ENCODE data around the gene LCT. TPM values are rescaled to one million over a fixed set of nuclear protein-coding genes. Genes with fewer than 3 reads are reported as not detected.

LCT gene
- total RNA-seq, 1 experiment from 2014 or later: 0.19 TPM

DNA sequence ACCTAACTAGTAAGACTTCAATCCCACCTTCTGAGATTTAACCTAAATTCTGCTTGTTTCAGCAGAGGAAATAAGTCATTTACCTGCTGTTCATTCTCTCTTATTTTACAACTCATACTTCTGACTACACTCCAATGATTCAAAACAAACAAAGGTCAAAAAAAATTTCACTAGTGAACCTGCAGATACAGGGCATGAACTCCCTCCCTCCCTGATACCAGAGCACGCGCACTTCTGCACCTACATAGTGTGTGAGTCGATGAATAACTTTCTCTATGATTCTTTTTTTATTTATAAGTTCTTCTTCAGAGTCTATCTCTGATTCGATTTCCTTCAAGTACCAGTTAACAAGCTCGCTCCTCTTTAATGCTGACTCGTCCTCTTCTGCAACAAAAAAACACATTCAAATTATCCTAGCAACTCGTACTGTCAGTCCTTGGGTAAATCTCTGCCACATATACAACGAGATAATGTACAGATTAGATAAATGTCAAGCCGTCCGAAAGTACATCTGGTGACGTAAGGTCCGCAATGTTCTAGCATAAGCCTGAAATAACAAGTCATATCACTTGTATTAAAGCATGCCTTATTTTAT lies 7.4 kb upstream of the LCT start:
- H3K27me3 ChIP-seq (ENCODE audit: low read length): no peaks in the 10 kb centered on the region
- no peaks in the 10 kb centered on the region for H3K9me3 ChIP-seq (ENCODE audit: low read length)
- no peaks in the 10 kb centered on the region for H3K4me1 ChIP-seq (ENCODE audit: low read length)
- H3K9me2 ChIP-seq (replicated peaks; ENCODE audit: insufficient read depth, low read length): no peaks in the 10 kb centered on the region
- H3K36me3 ChIP-seq (ENCODE audit: insufficient read depth, low read length): peaks cover 55% of the 10 kb centered on the region
- no peak for DNase-seq
- no peaks in the 10 kb centered on the region for H4K20me1 ChIP-seq (ENCODE audit: insufficient read depth, low read depth, low read length)
- no peak overlapping the region for H3K4me2 ChIP-seq (ENCODE audit: low read depth, low read length, poor library complexity, severe bottlenecking)
- no peak overlapping the region for H2AFZ ChIP-seq (ENCODE audit: low read length)
- no peak overlapping the region for H3K4me3 ChIP-seq (ENCODE audit: low read length)
- H3K79me2 ChIP-seq (ENCODE audit: low read length): no peaks in the 10 kb centered on the region; the same call in 1 of the 2 replicates
- no peak overlapping the region for H3K9ac ChIP-seq (ENCODE audit: low read length)
- no peak overlapping the region for H3K27ac ChIP-seq (ENCODE audit: low read length)

DNA sequence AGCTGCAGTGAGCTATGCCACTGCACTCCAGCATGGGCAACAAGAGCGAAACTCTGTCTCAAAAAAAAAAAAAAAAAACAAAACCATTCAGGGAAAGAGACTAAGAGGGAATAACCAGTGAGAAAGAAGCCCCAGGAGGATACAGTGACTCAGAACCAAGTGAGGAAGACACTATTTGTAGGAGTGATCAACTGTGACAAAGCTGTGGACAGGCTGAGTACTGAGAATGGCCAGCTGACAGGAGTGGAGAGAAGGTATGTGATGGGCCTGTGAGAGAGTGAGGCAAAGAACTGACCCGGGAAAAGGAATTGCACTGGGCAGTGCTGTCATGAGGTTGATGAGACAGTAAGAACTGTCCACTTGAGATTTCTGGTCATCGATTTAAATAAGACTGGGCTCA lies 6.7 kb upstream of the LCT start:
- Histone ChIP-seq H3K27ac (ENCODE audit: low read length) (no peak overlapping the region), H3K9me3 (ENCODE audit: low read length) (no peaks in the 10 kb centered on the region), H3K36me3 (ENCODE audit: insufficient read depth, low read length) (peaks cover 51% of the 10 kb centered on the region), H2AFZ (ENCODE audit: low read length) (no peak overlapping the region), H3K4me1 (ENCODE audit: low read length) (no peaks in the 10 kb centered on the region), H3K79me2 (ENCODE audit: low read length) (no peaks in the 10 kb centered on the region; the same call in 1 of the 2 replicates), H3K4me3 (ENCODE audit: low read length) (no peak overlapping the region), H3K27me3 (ENCODE audit: low read length) (no peaks in the 10 kb centered on the region), H3K9ac (ENCODE audit: low read length) (no peak overlapping the region), H3K4me2 (ENCODE audit: low read depth, low read length, poor library complexity, severe bottlenecking) (no peak overlapping the region), H3K9me2 (replicated peaks; ENCODE audit: insufficient read depth, low read length) (no peaks in the 10 kb centered on the region), H4K20me1 (ENCODE audit: insufficient read depth, low read depth, low read length) (no peaks in the 10 kb centered on the region)
- no peak for DNase-seq

DNA sequence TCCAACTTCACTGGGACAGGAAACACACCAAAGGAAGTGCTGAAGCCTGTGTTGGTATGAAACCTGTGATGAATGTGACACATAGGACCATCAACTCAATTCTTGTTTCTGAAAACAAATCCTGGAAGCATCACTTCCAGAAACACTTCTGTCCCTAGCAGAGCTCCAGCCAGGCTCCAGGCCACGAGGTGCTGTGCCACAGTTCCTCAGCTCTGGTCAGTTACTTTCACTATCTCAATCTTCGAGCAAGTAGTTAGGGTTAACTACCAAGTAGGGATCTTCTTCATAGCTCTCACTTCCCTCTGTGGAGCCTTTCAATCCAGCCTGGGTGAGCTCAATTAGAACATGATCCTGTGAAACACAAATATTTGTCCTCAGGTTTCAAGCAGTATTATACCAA lies 3.6 kb upstream of the LCT start:
- no peak overlapping the region for H3K9ac ChIP-seq (ENCODE audit: low read length)
- no peaks in the 10 kb centered on the region for H4K20me1 ChIP-seq (ENCODE audit: insufficient read depth, low read depth, low read length)
- H3K9me3 ChIP-seq (ENCODE audit: low read length): no peaks in the 10 kb centered on the region
- no peak overlapping the region for H3K4me2 ChIP-seq (ENCODE audit: low read depth, low read length, poor library complexity, severe bottlenecking)
- no peaks in the 10 kb centered on the region for H3K79me2 ChIP-seq (ENCODE audit: low read length)
- no peaks in the 10 kb centered on the region for H3K4me1 ChIP-seq (ENCODE audit: low read length)
- DNase-seq: no peak
- H3K4me3 ChIP-seq (ENCODE audit: low read length): no peak overlapping the region
- peaks cover 35% of the 10 kb centered on the region for H3K36me3 ChIP-seq (ENCODE audit: insufficient read depth, low read length)
- H3K27ac ChIP-seq (ENCODE audit: low read length): no peak overlapping the region
- H3K9me2 ChIP-seq (replicated peaks; ENCODE audit: insufficient read depth, low read length): no peaks in the 10 kb centered on the region
- no peaks in the 10 kb centered on the region for H3K27me3 ChIP-seq (ENCODE audit: low read length)
- no peak overlapping the region for H2AFZ ChIP-seq (ENCODE audit: low read length)

DNA sequence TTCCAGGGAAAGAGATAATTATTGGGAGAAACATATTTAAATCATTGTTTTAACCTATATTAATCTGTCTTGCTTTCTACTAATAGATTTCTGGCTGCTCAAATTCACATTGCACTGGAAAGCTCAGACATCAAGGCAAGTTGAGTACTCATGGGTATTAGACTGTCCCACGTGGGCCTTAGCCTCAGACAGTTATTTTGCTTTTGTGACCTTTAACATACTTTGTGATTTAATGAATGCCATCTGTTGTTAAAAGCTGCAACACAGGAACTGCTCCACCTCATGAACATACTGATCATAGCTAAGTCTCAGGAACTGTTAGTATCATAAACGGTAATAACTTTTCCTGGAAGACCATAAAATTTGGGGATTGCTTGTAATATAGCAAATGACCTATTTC lies 2.7 kb upstream of the LCT start:
- Histone ChIP-seq H3K27ac (ENCODE audit: low read length) (no peak overlapping the region), H4K20me1 (ENCODE audit: insufficient read depth, low read depth, low read length) (no peaks in the 10 kb centered on the region), H3K9me2 (replicated peaks; ENCODE audit: insufficient read depth, low read length) (no peaks in the 10 kb centered on the region), H3K36me3 (ENCODE audit: insufficient read depth, low read length) (peaks cover 27% of the 10 kb centered on the region; the same call in 1 of the 2 replicates), H3K4me2 (ENCODE audit: low read depth, low read length, poor library complexity, severe bottlenecking) (no peak overlapping the region), H3K9ac (ENCODE audit: low read length) (no peak overlapping the region), H2AFZ (ENCODE audit: low read length) (no peak overlapping the region), H3K9me3 (ENCODE audit: low read length) (no peaks in the 10 kb centered on the region), H3K4me1 (ENCODE audit: low read length) (no peaks in the 10 kb centered on the region), H3K4me3 (ENCODE audit: low read length) (no peak overlapping the region), H3K79me2 (ENCODE audit: low read length) (no peaks in the 10 kb centered on the region), H3K27me3 (ENCODE audit: low read length) (no peaks in the 10 kb centered on the region)
- DNase-seq: no peak

DNA sequence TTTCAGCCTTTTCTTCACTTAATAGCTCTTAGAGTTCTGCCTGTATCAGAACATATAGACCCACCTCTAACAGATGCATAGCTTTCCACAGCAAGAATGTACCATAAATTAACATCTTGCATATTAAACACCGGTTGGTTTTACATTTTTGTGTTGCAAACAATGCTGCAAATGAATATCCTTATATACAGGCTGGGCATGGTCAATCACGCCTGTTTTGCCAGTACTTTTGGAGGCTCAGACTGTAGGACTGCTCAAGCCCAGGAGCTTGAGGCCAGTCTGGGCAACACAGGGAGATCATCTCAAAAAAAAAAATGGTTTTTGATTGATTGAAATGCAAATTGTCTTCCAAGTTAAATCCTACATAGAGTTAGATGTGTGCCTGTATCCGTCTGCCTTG lies 1.5 kb upstream of the LCT start:
- Histone ChIP-seq H2AFZ (ENCODE audit: low read length) (no peak overlapping the region), H4K20me1 (ENCODE audit: insufficient read depth, low read depth, low read length) (no peaks in the 10 kb centered on the region), H3K27ac (ENCODE audit: low read length) (no peak overlapping the region), H3K4me3 (ENCODE audit: low read length) (no peak overlapping the region), H3K4me2 (ENCODE audit: low read depth, low read length, poor library complexity, severe bottlenecking) (no peak overlapping the region), H3K27me3 (ENCODE audit: low read length) (no peaks in the 10 kb centered on the region), H3K9me2 (replicated peaks; ENCODE audit: insufficient read depth, low read length) (no peaks in the 10 kb centered on the region), H3K9me3 (ENCODE audit: low read length) (no peaks in the 10 kb centered on the region), H3K36me3 (ENCODE audit: insufficient read depth, low read length) (peaks cover 16% of the 10 kb centered on the region; the same call in 1 of the 2 replicates), H3K4me1 (ENCODE audit: low read length) (no peaks in the 10 kb centered on the region), H3K79me2 (ENCODE audit: low read length) (no peaks in the 10 kb centered on the region), H3K9ac (ENCODE audit: low read length) (no peak overlapping the region)
- no peak for DNase-seq

DNA sequence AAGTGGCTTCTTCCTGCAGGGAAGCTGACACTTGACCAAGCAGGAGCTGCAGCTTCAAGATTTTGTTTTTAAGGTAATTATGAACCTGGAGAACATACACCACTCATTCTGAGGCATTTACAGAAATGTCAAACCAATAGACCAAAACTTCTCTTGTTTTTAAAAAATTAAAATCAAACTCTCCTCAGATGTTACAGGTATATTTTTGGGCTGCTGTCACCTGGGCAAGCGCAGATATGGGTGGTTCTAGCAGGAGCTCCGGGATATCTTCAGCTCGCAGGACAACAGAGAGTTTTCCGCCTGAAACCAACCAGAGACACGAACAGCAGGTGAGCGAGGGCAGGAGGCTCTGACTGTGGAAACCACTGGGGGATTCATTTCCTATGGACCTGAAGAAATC lies 4.1 kb downstream of the LCT start:
- Histone ChIP-seq H3K27ac (ENCODE audit: low read length) (no peak overlapping the region), H3K27me3 (ENCODE audit: low read length) (no peaks in the 10 kb centered on the region), H3K4me2 (ENCODE audit: low read depth, low read length, poor library complexity, severe bottlenecking) (no peak overlapping the region), H3K4me3 (ENCODE audit: low read length) (no peak overlapping the region), H3K79me2 (ENCODE audit: low read length) (no peaks in the 10 kb centered on the region), H3K9me3 (ENCODE audit: low read length) (no peaks in the 10 kb centered on the region), H4K20me1 (ENCODE audit: insufficient read depth, low read depth, low read length) (no peaks in the 10 kb centered on the region), H3K9ac (ENCODE audit: low read length) (no peak overlapping the region), H2AFZ (ENCODE audit: low read length) (no peak overlapping the region), H3K9me2 (replicated peaks; ENCODE audit: insufficient read depth, low read length) (no peaks in the 10 kb centered on the region), H3K36me3 (ENCODE audit: insufficient read depth, low read length) (no peaks in the 10 kb centered on the region), H3K4me1 (ENCODE audit: low read length) (no peaks in the 10 kb centered on the region)
- DNase-seq: no peak

DNA sequence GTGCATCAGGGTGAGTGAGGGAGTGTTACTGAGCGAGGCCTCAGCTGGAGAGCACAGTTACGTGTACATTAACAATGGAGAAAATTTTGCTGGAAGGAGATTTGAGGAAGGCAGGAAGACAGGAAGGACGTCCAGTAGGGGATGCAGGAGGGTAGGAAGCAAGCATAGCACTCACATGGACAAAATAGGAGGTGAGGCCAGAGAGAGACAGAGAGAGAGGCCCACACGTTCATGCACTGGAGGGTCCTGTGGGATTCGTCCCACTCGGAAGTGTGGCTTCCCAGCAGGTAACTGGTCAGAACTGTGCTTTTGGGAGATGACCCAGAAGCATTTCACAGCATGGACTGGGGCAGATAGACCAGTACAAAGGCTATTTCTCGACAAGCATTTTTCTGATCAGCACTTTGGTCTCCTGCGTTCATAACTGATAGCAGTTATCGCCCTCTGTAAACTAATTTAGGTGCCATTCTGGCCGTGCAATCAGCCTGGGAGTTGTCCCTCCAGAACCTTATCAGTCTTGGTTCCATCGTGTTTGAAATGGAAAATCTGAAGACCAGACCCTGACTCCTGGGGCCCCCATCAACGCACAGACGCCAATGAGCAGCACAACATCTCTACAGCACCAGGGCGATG lies 5.7 kb downstream of the LCT start:
- Histone ChIP-seq H3K79me2 (ENCODE audit: low read length) (no peaks in the 10 kb centered on the region), H3K9me3 (ENCODE audit: low read length) (no peaks in the 10 kb centered on the region), H4K20me1 (ENCODE audit: insufficient read depth, low read depth, low read length) (no peaks in the 10 kb centered on the region), H3K27ac (ENCODE audit: low read length) (no peak overlapping the region), H3K27me3 (ENCODE audit: low read length) (no peaks in the 10 kb centered on the region), H3K4me2 (ENCODE audit: low read depth, low read length, poor library complexity, severe bottlenecking) (no peak overlapping the region), H3K4me3 (ENCODE audit: low read length) (no peak overlapping the region), H3K36me3 (ENCODE audit: insufficient read depth, low read length) (no peaks in the 10 kb centered on the region), H3K9me2 (replicated peaks; ENCODE audit: insufficient read depth, low read length) (no peaks in the 10 kb centered on the region), H3K9ac (ENCODE audit: low read length) (no peak overlapping the region), H3K4me1 (ENCODE audit: low read length) (no peaks in the 10 kb centered on the region), H2AFZ (ENCODE audit: low read length) (no peak overlapping the region)
- no peak for DNase-seq

DNA sequence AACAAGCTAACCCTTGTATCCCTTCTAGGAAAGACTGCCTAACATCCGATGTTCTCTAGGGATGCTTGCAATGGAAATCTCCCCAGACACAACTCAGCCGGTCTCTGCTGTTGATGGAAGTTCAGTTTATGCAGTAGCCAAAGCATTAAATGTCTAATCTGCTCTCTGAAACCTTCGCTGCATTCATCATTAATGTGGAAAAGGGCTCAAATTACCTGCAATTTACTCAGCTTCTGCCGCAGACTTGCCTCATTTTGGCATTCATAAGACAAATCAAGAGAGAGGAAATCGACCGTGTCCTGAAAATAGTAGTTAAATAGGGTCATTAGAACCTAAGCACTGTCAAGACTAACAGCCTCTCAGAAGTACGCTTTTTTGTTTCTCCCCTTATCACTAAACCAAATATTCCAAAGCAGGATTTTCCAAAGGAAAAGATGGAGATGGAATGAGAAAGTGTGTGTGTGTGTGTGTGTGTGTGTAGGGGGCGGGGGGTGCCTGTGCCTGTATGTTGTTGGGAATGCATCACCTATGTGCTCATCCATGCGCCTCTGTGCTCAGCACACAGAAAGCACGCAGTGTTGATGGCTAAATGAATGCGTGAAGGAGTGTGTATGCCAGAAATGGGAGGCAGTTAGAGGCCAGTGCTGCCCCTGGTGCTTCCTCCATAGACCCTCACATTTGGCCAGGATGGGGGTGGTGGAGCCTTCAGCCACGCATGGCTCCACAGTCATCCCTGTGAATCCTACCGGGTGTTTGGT lies 7.4 kb downstream of the LCT start:
- no peaks in the 10 kb centered on the region for H3K79me2 ChIP-seq (ENCODE audit: low read length)
- no peaks in the 10 kb centered on the region for H3K27me3 ChIP-seq (ENCODE audit: low read length)
- H3K9ac ChIP-seq (ENCODE audit: low read length): no peak overlapping the region
- no peak overlapping the region for H3K4me3 ChIP-seq (ENCODE audit: low read length)
- H3K36me3 ChIP-seq (ENCODE audit: insufficient read depth, low read length): no peaks in the 10 kb centered on the region
- H3K9me3 ChIP-seq (ENCODE audit: low read length): no peaks in the 10 kb centered on the region
- no peak overlapping the region for H2AFZ ChIP-seq (ENCODE audit: low read length)
- H3K4me2 ChIP-seq (ENCODE audit: low read depth, low read length, poor library complexity, severe bottlenecking): no peak overlapping the region
- no peak overlapping the region for H3K27ac ChIP-seq (ENCODE audit: low read length)
- no peak for DNase-seq
- H3K4me1 ChIP-seq (ENCODE audit: low read length): no peaks in the 10 kb centered on the region
- H4K20me1 ChIP-seq (ENCODE audit: insufficient read depth, low read depth, low read length): no peaks in the 10 kb centered on the region
- H3K9me2 ChIP-seq (replicated peaks; ENCODE audit: insufficient read depth, low read length): no peaks in the 10 kb centered on the region

All from Karpas-422 (cell line).